SK-N-SH treated with all-trans-retinoic acid at 6 μM for 48 hours (cell line): ENCODE results near the gene ANKS1A.

ENCODE experiments used
- ATAC-seq: fragments of 200-7000 bp; cut with Tn5 transposase; 3 replicates; pipeline ENCODE4 v1.9.1; 2020; ENCODE audit warnings: mild to moderate bottlenecking, moderate library complexity
- ARNTL ChIP-seq: fragments of 450-650 bp; formaldehyde crosslinking; IDR thresholded peaks from 2 replicates; pipeline ENCODE4 v1.5.0; 2020; ENCODE audit warnings: low read depth, mild to moderate bottlenecking, moderate library complexity, borderline replicate concordance
- BACH2 ChIP-seq: fragments of 250-450 bp; sonication (Bioruptor Pico); IDR thresholded peaks from 2 replicates; pipeline ENCODE4 v1.9.0; 2021; ENCODE audit warnings: mild to moderate bottlenecking, borderline replicate concordance
- CSDC2 ChIP-seq: fragments of 250-450 bp; sonication (Bioruptor Pico); IDR thresholded peaks from 2 replicates; pipeline ENCODE4 v1.5.0; 2020; ENCODE audit warnings: mild to moderate bottlenecking, moderate library complexity
- ESRRG ChIP-seq: fragments of 250-450 bp; sonication (Bioruptor Pico); IDR thresholded peaks from 2 replicates; pipeline ENCODE4 v1.6.1; 2021; ENCODE audit warnings: mild to moderate bottlenecking
- GLIS3 ChIP-seq: fragments of 250-450 bp; sonication (Bioruptor Pico); IDR thresholded peaks from 2 replicates; pipeline ENCODE4 v1.5.0; 2020; ENCODE audit warnings: mild to moderate bottlenecking, moderate library complexity
- ISL1 ChIP-seq: fragments of 250-450 bp; sonication (Bioruptor Pico); IDR thresholded peaks from 2 replicates; pipeline ENCODE4 v2.1.2; 2022; ENCODE audit warnings: mild to moderate bottlenecking, moderate library complexity
- OSR1 ChIP-seq: fragments of 250-450 bp; sonication (Bioruptor Pico); IDR thresholded peaks from 2 replicates; pipeline ENCODE4 v1.8.0; 2022; ENCODE audit warnings: moderate library complexity, mild to moderate bottlenecking, inconsistent platforms
- PPARA ChIP-seq: fragments of 250-450 bp; sonication (Bioruptor Pico); IDR thresholded peaks from 2 replicates; pipeline ENCODE4 v1.5.0; 2020; ENCODE audit warnings: mild to moderate bottlenecking, borderline replicate concordance
- RARB ChIP-seq: fragments of 250-450 bp; sonication (Bioruptor Pico); IDR thresholded peaks from 2 replicates; pipeline ENCODE4 v1.8.0; 2021; ENCODE audit warnings: mild to moderate bottlenecking, moderate library complexity
- SNAI2 ChIP-seq: fragments of 250-450 bp; sonication (Bioruptor Pico); IDR thresholded peaks from 2 replicates; pipeline ENCODE4 v1.5.0; 2020; ENCODE audit warnings: mild to moderate bottlenecking, moderate library complexity
- TOX ChIP-seq: fragments of 250-450 bp; sonication (Bioruptor Pico); IDR thresholded peaks from 2 replicates; pipeline ENCODE4 v1.8.0; 2021; ENCODE audit warnings: mild to moderate bottlenecking, moderate library complexity, borderline replicate concordance
- TSHZ2 ChIP-seq: fragments of 250-450 bp; sonication (Bioruptor Pico); IDR thresholded peaks from 2 replicates; pipeline ENCODE4 v1.5.0; 2020; ENCODE audit warnings: mild to moderate bottlenecking, moderate library complexity
- ZC3H10 ChIP-seq: fragments of 250-450 bp; sonication (Bioruptor Pico); IDR thresholded peaks from 2 replicates; pipeline ENCODE4 v1.5.1; 2021; ENCODE audit warnings: mild to moderate bottlenecking, moderate library complexity
- ZFP3 ChIP-seq: fragments of 250-450 bp; sonication (Bioruptor Pico); IDR thresholded peaks from 2 replicates; pipeline ENCODE4 v1.5.0; 2020; ENCODE audit warnings: mild to moderate bottlenecking, moderate library complexity
- ZFP30 ChIP-seq: fragments of 450-650 bp; formaldehyde crosslinking; IDR thresholded peaks from 2 replicates; pipeline ENCODE4 v1.5.0; 2022; ENCODE audit warnings: mild to moderate bottlenecking, moderate library complexity
- ZNF565 ChIP-seq: fragments of 450-650 bp; formaldehyde crosslinking; conservative IDR thresholded peaks from 2 replicates; pipeline ENCODE4 v1.5.0; 2020; ENCODE audit warnings: low read depth, mild to moderate bottlenecking, moderate library complexity
- ZNF70 ChIP-seq: fragments of 450-650 bp; formaldehyde crosslinking; IDR thresholded peaks from 2 replicates; pipeline ENCODE4 v1.5.0; 2020; ENCODE audit warnings: mild to moderate bottlenecking, moderate library complexity
- ZNF8 ChIP-seq: fragments of 450-650 bp; formaldehyde crosslinking; IDR thresholded peaks from 2 replicates; pipeline ENCODE4 v1.5.0; 2020; ENCODE audit warnings: mild to moderate bottlenecking, moderate library complexity
- TF ChIP-seq, protein P1 (sequence below): fragments of 250-450 bp; sonication (Bioruptor Pico); IDR thresholded peaks from 2 replicates; pipeline ENCODE4 v1.5.1; 2021; ENCODE audit warnings: mild to moderate bottlenecking, moderate library complexity
- TF ChIP-seq, protein P2 (sequence below): fragments of 250-450 bp; sonication (Bioruptor Pico); IDR thresholded peaks from 2 replicates; pipeline ENCODE4 v1.8.0; 2021; ENCODE audit warnings: low read depth, mild to moderate bottlenecking, moderate library complexity, borderline replicate concordance
- TF ChIP-seq, protein P3 (sequence below): fragments of 250-450 bp; sonication (Bioruptor Pico); IDR thresholded peaks from 2 replicates; pipeline ENCODE4 v1.5.1; 2020; ENCODE audit warnings: low read depth, mild to moderate bottlenecking, moderate library complexity

ANKS1A gene

GRCh38 chr6:34871853-34872252 is 17.2 kb upstream of the ANKS1A start:
- TF ChIP-seq, protein P1, sequence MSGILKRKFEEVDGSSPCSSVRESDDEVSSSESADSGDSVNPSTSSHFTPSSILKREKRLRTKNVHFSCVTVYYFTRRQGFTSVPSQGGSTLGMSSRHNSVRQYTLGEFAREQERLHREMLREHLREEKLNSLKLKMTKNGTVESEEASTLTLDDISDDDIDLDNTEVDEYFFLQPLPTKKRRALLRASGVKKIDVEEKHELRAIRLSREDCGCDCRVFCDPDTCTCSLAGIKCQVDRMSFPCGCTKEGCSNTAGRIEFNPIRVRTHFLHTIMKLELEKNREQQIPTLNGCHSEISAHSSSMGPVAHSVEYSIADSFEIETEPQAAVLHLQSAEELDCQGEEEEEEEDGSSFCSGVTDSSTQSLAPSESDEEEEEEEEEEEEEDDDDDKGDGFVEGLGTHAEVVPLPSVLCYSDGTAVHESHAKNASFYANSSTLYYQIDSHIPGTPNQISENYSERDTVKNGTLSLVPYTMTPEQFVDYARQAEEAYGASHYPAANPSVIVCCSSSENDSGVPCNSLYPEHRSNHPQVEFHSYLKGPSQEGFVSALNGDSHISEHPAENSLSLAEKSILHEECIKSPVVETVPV (CRISPR knock-in tag) = no peak
- TF ChIP-seq ARNTL (CRISPR knock-in tag) (no peak), ZNF565 (CRISPR knock-in tag) (no peak), ZFP30 (CRISPR knock-in tag) (no peak), SNAI2 (CRISPR knock-in tag) (no peak), ZC3H10 (CRISPR knock-in tag) (no peak), PPARA (CRISPR knock-in tag) (no peak), ESRRG (no peak), BACH2 (CRISPR knock-in tag) (no peak), ISL1 (no peak), GLIS3 (CRISPR knock-in tag) (no peak)
- no peak for ATAC-seq

DNA sequence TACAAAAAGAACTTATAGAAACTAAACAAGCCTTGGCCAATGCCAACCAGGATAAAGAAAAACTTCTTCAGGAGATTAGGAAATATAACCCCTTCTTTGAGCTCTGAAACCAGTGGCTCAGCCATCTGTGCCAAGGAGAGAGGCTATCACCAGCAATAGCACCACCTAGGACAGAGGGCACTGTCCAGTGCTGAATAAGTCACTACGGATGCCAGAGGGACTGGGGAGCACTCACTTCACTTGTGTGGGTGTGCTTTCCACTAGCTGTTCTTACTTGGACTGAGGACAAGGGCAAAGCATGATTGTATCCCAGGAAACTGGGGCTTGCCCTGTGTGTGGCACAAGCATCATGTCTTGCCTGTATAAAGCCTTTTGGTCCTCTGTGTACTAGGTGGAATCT is 16.7 kb upstream of the ANKS1A start:
- TF ChIP-seq TSHZ2 (CRISPR knock-in tag) (no peak), OSR1 (no peak), ZFP30 (CRISPR knock-in tag) (no peak), ZFP3 (no peak), ISL1 (no peak), CSDC2 (CRISPR knock-in tag) (no peak), ZNF70 (CRISPR knock-in tag) (no peak), ZC3H10 (CRISPR knock-in tag) (no peak), GLIS3 (CRISPR knock-in tag) (no peak), RARB (CRISPR knock-in tag) (no peak), ARNTL (CRISPR knock-in tag) (no peak), ZNF8 (no peak)
- TF ChIP-seq, protein P1 (CRISPR knock-in tag) = no peak
- TF ChIP-seq, protein P2, sequence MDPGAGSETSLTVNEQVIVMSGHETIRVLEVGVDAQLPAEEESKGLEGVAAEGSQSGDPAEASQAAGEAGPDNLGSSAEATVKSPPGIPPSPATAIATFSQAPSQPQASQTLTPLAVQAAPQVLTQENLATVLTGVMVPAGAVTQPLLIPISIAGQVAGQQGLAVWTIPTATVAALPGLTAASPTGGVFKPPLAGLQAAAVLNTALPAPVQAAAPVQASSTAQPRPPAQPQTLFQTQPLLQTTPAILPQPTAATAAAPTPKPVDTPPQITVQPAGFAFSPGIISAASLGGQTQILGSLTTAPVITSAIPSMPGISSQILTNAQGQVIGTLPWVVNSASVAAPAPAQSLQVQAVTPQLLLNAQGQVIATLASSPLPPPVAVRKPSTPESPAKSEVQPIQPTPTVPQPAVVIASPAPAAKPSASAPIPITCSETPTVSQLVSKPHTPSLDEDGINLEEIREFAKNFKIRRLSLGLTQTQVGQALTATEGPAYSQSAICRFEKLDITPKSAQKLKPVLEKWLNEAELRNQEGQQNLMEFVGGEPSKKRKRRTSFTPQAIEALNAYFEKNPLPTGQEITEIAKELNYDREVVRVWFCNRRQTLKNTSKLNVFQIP (CRISPR knock-in tag) = no peak
- TF ChIP-seq, protein P3, sequence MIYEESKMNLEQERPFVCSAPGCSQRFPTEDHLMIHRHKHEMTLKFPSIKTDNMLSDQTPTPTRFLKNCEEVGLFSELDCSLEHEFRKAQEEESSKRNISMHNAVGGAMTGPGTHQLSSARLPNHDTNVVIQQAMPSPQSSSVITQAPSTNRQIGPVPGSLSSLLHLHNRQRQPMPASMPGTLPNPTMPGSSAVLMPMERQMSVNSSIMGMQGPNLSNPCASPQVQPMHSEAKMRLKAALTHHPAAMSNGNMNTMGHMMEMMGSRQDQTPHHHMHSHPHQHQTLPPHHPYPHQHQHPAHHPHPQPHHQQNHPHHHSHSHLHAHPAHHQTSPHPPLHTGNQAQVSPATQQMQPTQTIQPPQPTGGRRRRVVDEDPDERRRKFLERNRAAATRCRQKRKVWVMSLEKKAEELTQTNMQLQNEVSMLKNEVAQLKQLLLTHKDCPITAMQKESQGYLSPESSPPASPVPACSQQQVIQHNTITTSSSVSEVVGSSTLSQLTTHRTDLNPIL = no peak
- ATAC-seq = no peak

DNA sequence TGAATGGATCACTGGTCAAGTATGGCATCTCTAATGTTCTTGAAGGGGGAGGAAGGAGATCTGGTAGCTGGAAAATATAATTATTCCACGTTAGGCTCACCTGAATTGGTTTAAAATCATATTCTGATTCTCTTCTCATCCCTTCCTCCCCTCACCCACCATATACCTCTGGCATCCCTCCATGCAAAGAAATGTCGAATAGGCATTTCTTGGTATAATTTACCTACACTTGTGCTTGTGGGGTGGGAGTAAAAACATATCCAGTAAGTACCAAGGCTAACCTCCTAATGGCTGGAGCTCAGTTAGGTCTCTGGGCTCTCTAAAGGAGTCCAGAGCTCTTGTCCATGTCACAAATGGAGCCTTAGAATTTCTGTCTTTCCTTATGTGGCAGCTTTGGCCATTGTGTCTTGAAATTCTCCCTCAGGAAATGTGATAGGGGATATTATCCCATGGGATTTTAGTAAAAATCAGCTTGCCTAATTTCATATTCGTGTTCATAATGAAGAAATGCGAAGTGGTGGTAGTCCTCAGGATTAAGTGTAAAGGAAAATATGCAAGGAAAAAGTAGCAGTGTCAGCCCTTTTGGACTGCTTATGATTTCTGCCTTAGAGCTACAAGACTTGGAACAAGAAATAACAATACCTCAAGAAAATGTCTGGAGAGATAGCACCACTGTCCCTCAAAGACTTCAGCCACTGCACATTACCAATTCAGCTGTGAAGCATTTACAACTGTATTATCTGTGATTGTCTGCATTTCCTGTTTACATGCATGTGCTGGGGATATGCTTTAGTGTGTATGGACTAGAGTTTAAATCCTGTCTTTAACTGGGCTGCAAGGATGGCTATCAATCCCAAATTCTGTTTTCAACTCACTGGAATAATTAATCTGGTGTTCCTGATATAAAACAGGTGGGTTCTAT is 13.5 kb upstream of the ANKS1A start:
- ATAC-seq = no peak
- no peak for TF ChIP-seq TOX (CRISPR knock-in tag)
- no peak for TF ChIP-seq ARNTL (CRISPR knock-in tag)
- no peak for TF ChIP-seq SNAI2 (CRISPR knock-in tag)
- TF ChIP-seq ZNF70 (CRISPR knock-in tag) = no peak
- TF ChIP-seq, protein P3 = no peak
- no peak for TF ChIP-seq ZC3H10 (CRISPR knock-in tag)
- TF ChIP-seq, protein P1 (CRISPR knock-in tag) = no peak
- no peak for TF ChIP-seq OSR1
- TF ChIP-seq ZNF565 (CRISPR knock-in tag) = no peak
- no peak for TF ChIP-seq PPARA (CRISPR knock-in tag)
- no peak for TF ChIP-seq TSHZ2 (CRISPR knock-in tag)
